Type B pancreatic cell (in vitro differentiated cells): ENCODE data around the gene FAHD1. TPM values are rescaled to one million over a fixed set of nuclear protein-coding genes. Genes with fewer than 3 reads are reported as not detected.

Experiments used
- DNase-seq: peaks from one replicate; pipeline ENCODE4 v3.0.0; 2021; ENCODE audit warnings: mixed read lengths; ENCODE audit not compliant: unreplicated experiment; ENCODE audit errors: extremely low spot score
- H3K27ac Mint-ChIP-seq: 2 replicates; pipeline ENCODE4 v1.8.0; 2021; ENCODE audit warnings: mild to moderate bottlenecking, mixed read lengths
- H3K27me3 Mint-ChIP-seq: 2 replicates; pipeline ENCODE4 v1.8.0; 2021; ENCODE audit warnings: mixed read lengths
- H3K36me3 Mint-ChIP-seq: 2 replicates; pipeline ENCODE4 v1.8.0; 2021; ENCODE audit warnings: mixed read lengths
- H3K4me1 Mint-ChIP-seq: one replicate; pipeline ENCODE4 v1.8.0; 2021; ENCODE audit warnings: mixed read lengths; ENCODE audit not compliant: unreplicated experiment
- H3K4me3 Mint-ChIP-seq: 2 replicates; pipeline ENCODE4 v1.8.0; 2021; ENCODE audit warnings: mild to moderate bottlenecking, mixed read lengths
- H3K9me3 Mint-ChIP-seq: 2 replicates; pipeline ENCODE4 v1.8.0; 2021; ENCODE audit warnings: mixed read lengths
- CTCF ChIP-seq: fragments of 200-600 bp; sonication (generic); conservative IDR thresholded peaks from 2 replicates; pipeline ENCODE4 v1.5.0; 2021; ENCODE audit warnings: antibody characterized with exemption, mild to moderate bottlenecking
- total RNA-seq: library from RNA; stranded (reverse); gene quantifications from 2 replicates; pipeline ENCODE4 v1.2.1, GENCODE V29; 2021; ENCODE audit warnings: low replicate concordance

Gene FAHD1
- total RNA-seq, 1 donor from 2014 or later: 33.2 TPM

- peaks cover 9% of the 10 kb centered on the region for H3K36me3 Mint-ChIP-seq
- no peak overlapping the region for H3K27ac Mint-ChIP-seq
- no peaks in the 10 kb centered on the region for H3K9me3 Mint-ChIP-seq
These were observed 16.9 kb upstream of the FAHD1 start for GRCh38 chr16:1810106-1810505.

GRCh38 chr16:1810536-1810935 is 16.5 kb upstream of the FAHD1 start:
- H3K4me3 Mint-ChIP-seq: no peak overlapping the region
- peaks cover 13% of the 10 kb centered on the region for H3K36me3 Mint-ChIP-seq
- H3K27me3 Mint-ChIP-seq: no peaks in the 10 kb centered on the region
- TF ChIP-seq CTCF: no peak
- H3K9me3 Mint-ChIP-seq: no peaks in the 10 kb centered on the region
- H3K4me1 Mint-ChIP-seq: no peaks in the 10 kb centered on the region
- H3K27ac Mint-ChIP-seq: no peak overlapping the region
- no peak for DNase-seq

More at GRCh38 chr16:1810106-1810505, 16.9 kb upstream of the FAHD1 start:
- DNase-seq: no peak
- no peaks in the 10 kb centered on the region for H3K27me3 Mint-ChIP-seq
- TF ChIP-seq CTCF: no peak
- no peak overlapping the region for H3K4me3 Mint-ChIP-seq
- H3K4me1 Mint-ChIP-seq: no peaks in the 10 kb centered on the region

- Mint-ChIP-seq H3K4me3 (no peak overlapping the region), H3K36me3 (peaks cover 6% of the 10 kb centered on the region), H3K27me3 (no peaks in the 10 kb centered on the region), H3K9me3 (no peaks in the 10 kb centered on the region), H3K27ac (no peak overlapping the region), H3K4me1 (no peaks in the 10 kb centered on the region)
- TF ChIP-seq CTCF: peak; percentile 60
- DNase-seq: no peak
These were observed 14.3 kb upstream of the FAHD1 start for GRCh38 chr16:1812732-1813163.

GRCh38 chr16:1815461-1815860 is 11.5 kb upstream of the FAHD1 start:
- Mint-ChIP-seq H3K4me3 (no peak overlapping the region), H3K36me3 (peaks cover 6% of the 10 kb centered on the region), H3K27ac (peak overlapping the region; percentile 38), H3K4me1 (no peaks in the 10 kb centered on the region), H3K9me3 (no peaks in the 10 kb centered on the region), H3K27me3 (no peaks in the 10 kb centered on the region)
- no peak for TF ChIP-seq CTCF
- no peak for DNase-seq

- no peaks in the 10 kb centered on the region for H3K9me3 Mint-ChIP-seq
- TF ChIP-seq CTCF: no peak
- no peak for DNase-seq
These were observed 10.4 kb upstream of the FAHD1 start for GRCh38 chr16:1816396-1817275.

More at GRCh38 chr16:1816396-1817275, 10.4 kb upstream of the FAHD1 start:
- peaks cover 6% of the 10 kb centered on the region for H3K36me3 Mint-ChIP-seq
- H3K27me3 Mint-ChIP-seq: no peaks in the 10 kb centered on the region
- no peak overlapping the region for H3K27ac Mint-ChIP-seq
- no peak overlapping the region for H3K4me3 Mint-ChIP-seq
- no peaks in the 10 kb centered on the region for H3K4me1 Mint-ChIP-seq
